ENCODE data around the gene ANKRD12.
"Not testable (repeated sequence)": the region's sequence is repeated elsewhere in the genome, so short reads cannot be mapped to it uniquely, and the experiment has no call there.

Gene ANKRD12

GRCh38 chr18:9232977-9233376 is 96.4 kb downstream of the ANKRD12 start:
- no peak for DNase-seq (ENCODE audit: low read depth)

GRCh38 chr18:9233771-9234440 is 97.3 kb downstream of the ANKRD12 start:
- DNase-seq (ENCODE audit: low read depth): no peak

- no peak for DNase-seq (ENCODE audit: low read depth)
These were observed 97.9 kb downstream of the ANKRD12 start for GRCh38 chr18:9234528-9234927.

- DNase-seq (ENCODE audit: low read depth): no peak
These were observed 101.4 kb downstream of the ANKRD12 start for GRCh38 chr18:9237981-9238380.

GRCh38 chr18:9239720-9240119 is 103.1 kb downstream of the ANKRD12 start:
- DNase-seq (ENCODE audit: low read depth): no peak

- DNase-seq (ENCODE audit: low read depth): no peak
These were observed 103.7 kb downstream of the ANKRD12 start for GRCh38 chr18:9240270-9240669.

GRCh38 chr18:9243029-9243428 is 106.4 kb downstream of the ANKRD12 start:
- DNase-seq (ENCODE audit: low read depth): no peak

GRCh38 chr18:9244376-9244775 is 107.8 kb downstream of the ANKRD12 start:
- no peak for DNase-seq (ENCODE audit: low read depth)

GRCh38 chr18:9248661-9249060 is 112.1 kb downstream of the ANKRD12 start:
- no peak for DNase-seq (ENCODE audit: low read depth)

- DNase-seq (ENCODE audit: low read depth): no peak
These were observed 112.7 kb downstream of the ANKRD12 start for GRCh38 chr18:9249254-9249653.

GRCh38 chr18:9259173-9259572 is 122.6 kb downstream of the ANKRD12 start:
- no peak for DNase-seq (ENCODE audit: low read depth)

GRCh38 chr18:9260388-9261380 is 124.1 kb downstream of the ANKRD12 start:
- no peak for DNase-seq (ENCODE audit: low read depth)

- DNase-seq (ENCODE audit: low read depth): no peak
These were observed 126.7 kb downstream of the ANKRD12 start for GRCh38 chr18:9263264-9263663.

GRCh38 chr18:9264797-9265196 is 128.2 kb downstream of the ANKRD12 start:
- not testable (repeated sequence) for DNase-seq (ENCODE audit: low read depth)

GRCh38 chr18:9273221-9273620 is 136.6 kb downstream of the ANKRD12 start:
- no peak for DNase-seq (ENCODE audit: low read depth)

- no peak for DNase-seq (ENCODE audit: low read depth)
These were observed 139.3 kb downstream of the ANKRD12 start for GRCh38 chr18:9275890-9276289.

GRCh38 chr18:9278028-9278427 is 141.4 kb downstream of the ANKRD12 start:
- no peak for DNase-seq (ENCODE audit: low read depth)

GRCh38 chr18:9280849-9281248 is 144.3 kb downstream of the ANKRD12 start:
- no peak for DNase-seq (ENCODE audit: low read depth)

GRCh38 chr18:9281780-9282179 is 145.2 kb downstream of the ANKRD12 start:
- no peak for DNase-seq (ENCODE audit: low read depth)

GRCh38 chr18:9283791-9284190 is 147.2 kb downstream of the ANKRD12 start:
- DNase-seq (ENCODE audit: low read depth): no peak

- DNase-seq (ENCODE audit: low read depth): no peak
These were observed 149.0 kb downstream of the ANKRD12 start for GRCh38 chr18:9285604-9286003.

- DNase-seq (ENCODE audit: low read depth): no peak
These were observed 150.5 kb downstream of the ANKRD12 start for GRCh38 chr18:9287036-9287435.

- no peak for DNase-seq (ENCODE audit: low read depth)
These were observed 153.1 kb downstream of the ANKRD12 start for GRCh38 chr18:9289698-9290097.

All from stimulated activated CD8-positive, alpha-beta memory T cell treated with anti-CD3 and anti-CD28 coated beads, Interleukin-7, amount 100 ng/mL, for 24 hours (primary cell).